SK-N-SH (cell line): Measurements from ENCODE around the gene LST1. TPM values are rescaled to one million over a fixed set of nuclear protein-coding genes. Genes with fewer than 3 reads are reported as not detected.

Source experiments
- CTCF ChIA-PET: fragments of 300-600, 350-600 bp; formaldehyde crosslinking; extraction: SDS; loops from one replicate; lab custom pipeline; 2021; lab: Yijun Ruan, JAX
- POLR2A ChIA-PET: fragments of 350-600 bp; sonication (Branson Sonifier 250); formaldehyde crosslinking; extraction: SDS; loops from one replicate; lab custom pipeline; 2020; ENCODE audit warnings: antibody characterized with exemption, inconsistent platforms; lab: Yijun Ruan, JAX
- DNase-seq: peaks from one replicate; pipeline ENCODE4 v3.0.0; 2012
- H2AFZ ChIP-seq: fragments of 200-600 bp; sonication (generic); 2 replicates; pipeline ENCODE4 v1.8.1; 2016; ENCODE audit warnings: antibody characterized with exemption, mild to moderate bottlenecking, low read depth
- H3F3A ChIP-seq: fragments of 200-600 bp; sonication (generic); replicated peaks from 2 replicates; pipeline ENCODE3; 2016; ENCODE audit warnings: antibody characterized with exemption, mild to moderate bottlenecking; ENCODE audit not compliant: insufficient read depth
- H3K27ac ChIP-seq, 2 experiments: fragments of 200-500 bp in 1 of 2; fragments of 200-600 bp in 1 of 2; sonication (Bioruptor generic) in 1 of 2; sonication (generic), shearing (Covaris generic) in 1 of 2; 2 replicates each; pipeline versions ENCODE4 v1.5.1 to v1.6.1; 2014 to 2016; ENCODE audit warnings: low read depth in 2 of 2, inconsistent platforms in 1 of 2, low read length in 1 of 2, mild to moderate bottlenecking in 1 of 2, mixed read lengths in 1 of 2
- H3K27me3 ChIP-seq: fragments of 200-600 bp; sonication (generic), shearing (Covaris generic); 2 replicates; pipeline ENCODE4 v1.6.1; 2016; ENCODE audit warnings: mixed run types; ENCODE audit not compliant: insufficient read depth
- H3K36me3 ChIP-seq, 2 experiments: fragments of 200-500 bp in 1 of 2; fragments of 200-600 bp in 1 of 2; sonication (Bioruptor generic) in 1 of 2; sonication (generic) in 1 of 2; replicated peaks in 1 of 2; 2 replicates each; pipeline versions ENCODE3 to v1.5.1; 2014 to 2016; ENCODE audit warnings: low read length in 1 of 2, mild to moderate bottlenecking in 1 of 2; ENCODE audit not compliant: insufficient read depth in 2 of 2, control insufficient read depth in 1 of 2
- H3K4me1 ChIP-seq, 2 experiments: fragments of 200-500 bp in 1 of 2; fragments of 200-600 bp in 1 of 2; sonication (Bioruptor generic) in 1 of 2; sonication (generic), shearing (Covaris generic) in 1 of 2; 2 replicates each; pipeline versions ENCODE4 v1.5.1 to v1.6.1; 2014 to 2016; ENCODE audit warnings: low read depth in 1 of 2, low read length in 1 of 2, mixed run types in 1 of 2; ENCODE audit not compliant: insufficient read depth in 2 of 2, control insufficient read depth in 1 of 2
- H3K4me2 ChIP-seq: fragments of 200-600 bp; sonication (generic), shearing (Covaris generic); 2 replicates; pipeline ENCODE4 v1.6.1; 2017; ENCODE audit warnings: mixed run types
- H3K4me3 ChIP-seq, 2 experiments: fragments of 200-500 bp in 1 of 2; fragments of 200-600 bp in 1 of 2; sonication (Bioruptor generic) in 1 of 2; sonication (generic), shearing (Covaris generic) in 1 of 2; 2 replicates each; pipeline versions ENCODE4 v1.5.1 to v1.8.1; 2014 to 2016; ENCODE audit warnings: low read depth in 2 of 2, inconsistent platforms in 1 of 2, low read length in 1 of 2, mild to moderate bottlenecking in 1 of 2, mixed read lengths in 1 of 2, moderate library complexity in 1 of 2
- H3K79me2 ChIP-seq: fragments of 200-600 bp; sonication (generic); 2 replicates; pipeline ENCODE4 v1.8.1; 2017; ENCODE audit warnings: mild to moderate bottlenecking; ENCODE audit not compliant: insufficient read depth
- H3K9ac ChIP-seq: fragments of 200-600 bp; sonication (generic); 2 replicates; pipeline ENCODE4 v1.6.1; 2017; ENCODE audit warnings: mixed run types
- H3K9me2 ChIP-seq: fragments of 200-600 bp; sonication (generic); 2 replicates; pipeline ENCODE4 v1.6.1; 2017; ENCODE audit warnings: mixed run types
- H3K9me3 ChIP-seq: fragments of 200-600 bp; sonication (generic); 2 replicates; pipeline ENCODE4 v1.6.1; 2017; ENCODE audit warnings: mixed run types, mild to moderate bottlenecking, moderate library complexity
- H4K20me1 ChIP-seq: fragments of 200-600 bp; sonication (generic); 2 replicates; pipeline ENCODE4 v1.6.1; 2017; ENCODE audit warnings: mild to moderate bottlenecking, mixed run types; ENCODE audit not compliant: insufficient read depth
- CHD2 ChIP-seq: fragments of 150-350 bp; IDR thresholded peaks from 2 replicates; pipeline ENCODE4 v1.6.1; 2018; ENCODE audit warnings: low read length; ENCODE audit not compliant: partially characterized antibody
- FOSL2 ChIP-seq: IDR thresholded peaks from 2 replicates; pipeline ENCODE4 v1.4.0; 2012; ENCODE audit warnings: low read depth, mild to moderate bottlenecking, moderate library complexity, borderline replicate concordance
- POLR2AphosphoS5 ChIP-seq: IDR thresholded peaks from 2 replicates; pipeline ENCODE4 v1.6.1; 2012; ENCODE audit warnings: low read depth, low read length
- REST ChIP-seq: IDR thresholded peaks from 2 replicates; pipeline ENCODE4 v1.6.1; 2012; ENCODE audit warnings: mild to moderate bottlenecking, low read depth, low read length, moderate library complexity
- RFX5 ChIP-seq: IDR thresholded peaks from 2 replicates; pipeline ENCODE4 v1.6.1; 2012; ENCODE audit warnings: mild to moderate bottlenecking, improper control_type of control experiment, low read length
- ZBTB33 ChIP-seq: IDR thresholded peaks from 2 replicates; pipeline ENCODE4 v1.4.0; 2012; ENCODE audit warnings: low read depth, borderline replicate concordance
- WGBS: methylation state at CpG from one replicate; pipeline ENCODE4 v1.1.6; 2017; ENCODE audit warnings: low lambda C conversion rate; 5-methylcytosine and 5-hydroxymethylcytosine counted together
- polyA plus RNA-seq, 3 experiments: library from polyadenylated mRNA; depleted of rRNA; stranded (reverse); fragments of >200 nt; gene quantifications; 2 replicates each; pipeline ENCODE4 v1.2.3, GENCODE V29; 2012
- TF ChIP-seq, protein P1 (sequence below): fragments of 150-350 bp; IDR thresholded peaks from 2 replicates; pipeline ENCODE4 v1.6.1; 2017; ENCODE audit warnings: antibody characterized with exemption, low read length, low read depth, borderline replicate concordance

The LST1 gene
- polyA plus RNA-seq, 1 of the 3 experiments (the other 2 are of a cell fraction): not detected

- TF ChIP-seq RFX5 (no peak), POLR2AphosphoS5 (0 out of 2 replicates have a peak, but pooled peaks have one; percentile 0)
- WGBS: 2% methylated on average over 15 of the region's 15 CpGs
These were observed 35.4 kb downstream of the LST1 start for GRCh38 chr6:31621320-31621939.

GRCh38 chr6:31621991-31622390, 35.9 kb downstream of the LST1 start:
- Histone ChIP-seq H3K4me1 (peaks cover 10 to 11% of the 10 kb centered on the region in 2 experiments), H3K9me3 (no peaks in the 10 kb centered on the region), H3K36me3 (peaks cover 45 to 55% of the 10 kb centered on the region in 2 experiments), H3K4me2 (peak overlapping the region; percentile 97), H3K27ac (peak overlapping the region; percentile 96 to 99; a peak in 3 of 4 replicates), H2AFZ (no peak overlapping the region), H3F3A (peaks cover 16% of the 10 kb centered on the region), H3K79me2 (peaks cover 60% of the 10 kb centered on the region), H3K27me3 (no peaks in the 10 kb centered on the region), H3K4me3 (peak overlapping the region; percentile 87 to 98), H3K9me2 (no peaks in the 10 kb centered on the region), H3K9ac (peak overlapping the region; percentile 99), H4K20me1 (peaks cover 28% of the 10 kb centered on the region)
- ChIA-PET POLR2A (interaction anchor here (1.0 to 4.0 kb wide), 5 partner anchors 18 to 1350 kb away, joined by 3 to 18 read pairs (median 6); partner anchors contain the start of genes BAG6, DDX39B and HSPA1B), CTCF (interaction anchor here (0.9 to 2.1 kb wide), 7 partner anchors 9 to 76 kb away, joined by 3 to 11 read pairs (median 4); partner anchors contain the start of gene ATP6V1G2)
- 3% methylated on average over 4 of the region's 4 CpGs for WGBS
- peak; percentile 33 for DNase-seq
- TF ChIP-seq, protein P1, sequence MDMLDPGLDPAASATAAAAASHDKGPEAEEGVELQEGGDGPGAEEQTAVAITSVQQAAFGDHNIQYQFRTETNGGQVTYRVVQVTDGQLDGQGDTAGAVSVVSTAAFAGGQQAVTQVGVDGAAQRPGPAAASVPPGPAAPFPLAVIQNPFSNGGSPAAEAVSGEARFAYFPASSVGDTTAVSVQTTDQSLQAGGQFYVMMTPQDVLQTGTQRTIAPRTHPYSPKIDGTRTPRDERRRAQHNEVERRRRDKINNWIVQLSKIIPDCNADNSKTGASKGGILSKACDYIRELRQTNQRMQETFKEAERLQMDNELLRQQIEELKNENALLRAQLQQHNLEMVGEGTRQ: no peak
- TF ChIP-seq FOSL2: no peak
- no peak for TF ChIP-seq REST
- no peak for TF ChIP-seq CHD2
- no peak for TF ChIP-seq POLR2AphosphoS5
- TF ChIP-seq ZBTB33: no peak

More at GRCh38 chr6:31621320-31621939, 35.4 kb downstream of the LST1 start:
- POLR2A ChIA-PET: interaction anchor here (1.0 to 4.0 kb wide), 4 partner anchors 8 to 1351 kb away, joined by 3 to 18 read pairs (median 4); partner anchors contain the start of genes BAG6 and DDX39B
- no peaks in the 10 kb centered on the region for H3K9me3 ChIP-seq
- H3K79me2 ChIP-seq: peaks cover 58% of the 10 kb centered on the region
- CTCF ChIA-PET: interaction anchor here (0.9 to 2.1 kb wide), 5 partner anchors 10 to 76 kb away, joined by 3 to 11 read pairs (median 5); partner anchors contain the start of gene ATP6V1G2
- H4K20me1 ChIP-seq: peaks cover 28% of the 10 kb centered on the region
- no peaks in the 10 kb centered on the region for H3K9me2 ChIP-seq
- H3K36me3 ChIP-seq: peaks cover 40 to 49% of the 10 kb centered on the region in 2 experiments
- H3K9ac ChIP-seq: peak overlapping the region; percentile 99
- peak overlapping the region; percentile 96 to 99 for H3K27ac ChIP-seq
- H3K4me2 ChIP-seq: peak overlapping the region; percentile 97
- H3K4me1 ChIP-seq: peaks cover 10 to 11% of the 10 kb centered on the region in 2 experiments
- no peak overlapping the region for H2AFZ ChIP-seq
- no peaks in the 10 kb centered on the region for H3K27me3 ChIP-seq
- DNase-seq: peak; percentile 16
- peaks cover 16% of the 10 kb centered on the region for H3F3A ChIP-seq
- peak overlapping the region; percentile 87 to 98 for H3K4me3 ChIP-seq
